Measurements from ENCODE around the gene REEP3. TPM values are rescaled to one million over a fixed set of nuclear protein-coding genes. Genes with fewer than 3 reads are reported as not detected.

The REEP3 gene
- total RNA-seq, 1 experiment from 2014 or later: 19.7 TPM

GRCh38 chr10:63574011-63574410 lies 52.8 kb downstream of the REEP3 start:
- DNase-seq (ENCODE audit: low read depth): no peak
- in situ Hi-C loops (cut with HindIII; ENCODE audit: low pct_unique_long_range_greater_than_20kb, low sequenced_read_pairs): no loop called here

- in situ Hi-C loops (cut with HindIII; ENCODE audit: low pct_unique_long_range_greater_than_20kb, low sequenced_read_pairs): no loop called here
- no peak for DNase-seq (ENCODE audit: low read depth)
These were observed 55.3 kb downstream of the REEP3 start for GRCh38 chr10:63576501-63576900.

- in situ Hi-C loops (cut with HindIII; ENCODE audit: low pct_unique_long_range_greater_than_20kb, low sequenced_read_pairs): no loop called here
- no peak for DNase-seq (ENCODE audit: low read depth)
These were observed 57.3 kb downstream of the REEP3 start for GRCh38 chr10:63578501-63578900.

GRCh38 chr10:63579371-63580014 lies 58.3 kb downstream of the REEP3 start:
- in situ Hi-C loops (cut with HindIII; ENCODE audit: low pct_unique_long_range_greater_than_20kb, low sequenced_read_pairs): no loop called here
- DNase-seq (ENCODE audit: low read depth): no peak

- DNase-seq (ENCODE audit: low read depth): no peak
- in situ Hi-C loops (cut with HindIII; ENCODE audit: low pct_unique_long_range_greater_than_20kb, low sequenced_read_pairs): no loop called here
These were observed 61.5 kb downstream of the REEP3 start for GRCh38 chr10:63582690-63583089.

- in situ Hi-C loops (cut with HindIII; ENCODE audit: low pct_unique_long_range_greater_than_20kb, low sequenced_read_pairs): no loop called here
These were observed 62.2 kb downstream of the REEP3 start for GRCh38 chr10:63583397-63583796.

GRCh38 chr10:63583909-63584724 lies 62.9 kb downstream of the REEP3 start:
- in situ Hi-C loops (cut with HindIII; ENCODE audit: low pct_unique_long_range_greater_than_20kb, low sequenced_read_pairs): no loop called here
- no peak for DNase-seq (ENCODE audit: low read depth)

More at GRCh38 chr10:63583397-63583796, 62.2 kb downstream of the REEP3 start:
- no peak for DNase-seq (ENCODE audit: low read depth)

- in situ Hi-C loops (cut with HindIII; ENCODE audit: low pct_unique_long_range_greater_than_20kb, low sequenced_read_pairs): no loop called here
- no peak for DNase-seq (ENCODE audit: low read depth)
These were observed 63.5 kb downstream of the REEP3 start for GRCh38 chr10:63584725-63585035.

- in situ Hi-C loops (cut with HindIII; ENCODE audit: low pct_unique_long_range_greater_than_20kb, low sequenced_read_pairs): no loop called here
- DNase-seq (ENCODE audit: low read depth): no peak
These were observed 63.8 kb downstream of the REEP3 start for GRCh38 chr10:63585041-63585440.

GRCh38 chr10:63586043-63586442 lies 64.8 kb downstream of the REEP3 start:
- no peak for DNase-seq (ENCODE audit: low read depth)
- in situ Hi-C loops (cut with HindIII; ENCODE audit: low pct_unique_long_range_greater_than_20kb, low sequenced_read_pairs): no loop called here

GRCh38 chr10:63587191-63587590 lies 66.0 kb downstream of the REEP3 start:
- in situ Hi-C loops (cut with HindIII; ENCODE audit: low pct_unique_long_range_greater_than_20kb, low sequenced_read_pairs): no loop called here
- no peak for DNase-seq (ENCODE audit: low read depth)

GRCh38 chr10:63588436-63589167 lies 67.4 kb downstream of the REEP3 start:
- in situ Hi-C loops (cut with HindIII; ENCODE audit: low pct_unique_long_range_greater_than_20kb, low sequenced_read_pairs): no loop called here
- no peak for DNase-seq (ENCODE audit: low read depth)

GRCh38 chr10:63591600-63592379 lies 70.6 kb downstream of the REEP3 start:
- no peak for DNase-seq (ENCODE audit: low read depth)
- in situ Hi-C loops (cut with HindIII; ENCODE audit: low pct_unique_long_range_greater_than_20kb, low sequenced_read_pairs): no loop called here

- DNase-seq (ENCODE audit: low read depth): no peak
- in situ Hi-C loops (cut with HindIII; ENCODE audit: low pct_unique_long_range_greater_than_20kb, low sequenced_read_pairs): no loop called here
These were observed 72.4 kb downstream of the REEP3 start for GRCh38 chr10:63593576-63593975.

- in situ Hi-C loops (cut with HindIII; ENCODE audit: low pct_unique_long_range_greater_than_20kb, low sequenced_read_pairs): no loop called here
- DNase-seq (ENCODE audit: low read depth): no peak
These were observed 73.9 kb downstream of the REEP3 start for GRCh38 chr10:63595072-63595471.

GRCh38 chr10:63596924-63597323 lies 75.7 kb downstream of the REEP3 start:
- in situ Hi-C loops (cut with HindIII; ENCODE audit: low pct_unique_long_range_greater_than_20kb, low sequenced_read_pairs): no loop called here
- peak; percentile 15 for DNase-seq (ENCODE audit: low read depth)

- DNase-seq (ENCODE audit: low read depth): no peak
- in situ Hi-C loops (cut with HindIII; ENCODE audit: low pct_unique_long_range_greater_than_20kb, low sequenced_read_pairs): no loop called here
These were observed 79.3 kb downstream of the REEP3 start for GRCh38 chr10:63600540-63600939.

- no peak for DNase-seq (ENCODE audit: low read depth)
- in situ Hi-C loops (cut with HindIII; ENCODE audit: low pct_unique_long_range_greater_than_20kb, low sequenced_read_pairs): no loop called here
These were observed 82.7 kb downstream of the REEP3 start for GRCh38 chr10:63603709-63604445.

Measured in Caki2 (cell line).